B cell (primary cell): ENCODE results near the gene CTRL. TPM values are rescaled to one million over a fixed set of nuclear protein-coding genes. Genes with fewer than 3 reads are reported as not detected.

Source experiments
- ATAC-seq: fragments of 200-7000 bp; cut with Tn5 transposase; one replicate; pipeline ENCODE4 v1.10.0; 2021; ENCODE audit warnings: low read depth, mild to moderate bottlenecking, moderate number of reproducible peaks, moderate library complexity
- CTCF ChIA-PET: fragments of 350-600 bp; sonication (Branson Sonifier 250); formaldehyde crosslinking; loops from one replicate; lab custom pipeline; 2021; ENCODE audit warnings: antibody characterized with exemption, inconsistent platforms; lab: Charles Lee
- POLR2A ChIA-PET: fragments of 350-600 bp; sonication (Branson Sonifier 250); formaldehyde crosslinking; loops from one replicate; lab custom pipeline; 2021; ENCODE audit warnings: antibody characterized with exemption; lab: Charles Lee
- DNase-seq: peaks from one replicate; pipeline ENCODE4 v3.0.0; 2013
- H2AFZ ChIP-seq: 2 replicates; pipeline ENCODE4 v1.6.1; 2012; ENCODE audit warnings: mild to moderate bottlenecking, low read depth, low read length; ENCODE audit not compliant: insufficient read depth, poor library complexity, severe bottlenecking
- H3K27ac ChIP-seq, 2 donors: 1 replicate in 1 of 2; 2 replicates in 1 of 2; pipeline ENCODE4 v1.5.1; 2012 to 2013; ENCODE audit warnings: low read length in 2 of 2, mild to moderate bottlenecking in 2 of 2, moderate library complexity in 1 of 2
- H3K27me3 ChIP-seq, 4 experiments: fragments of 200-600 bp in 1 of 4; sonication (generic) in 1 of 4; replicated peaks in 1 of 4; 1 replicate in 2 of 4; 2 replicates in 2 of 4; pipeline versions ENCODE4 v1.6.1 to v1.7.0; 2013 to 2016; ENCODE audit warnings: low read length in 3 of 4, mild to moderate bottlenecking in 2 of 4, mixed read lengths in 1 of 4, moderate library complexity in 1 of 4; ENCODE audit not compliant: insufficient read depth in 4 of 4, control insufficient read depth in 3 of 4; ENCODE audit errors: control extremely low read depth in 1 of 4
- H3K36me3 ChIP-seq, 2 experiments: replicated peaks in 1 of 2; 1 replicate in 1 of 2; 2 replicates in 1 of 2; pipeline versions ENCODE4 v1.6.1 to v1.7.1; 2013; ENCODE audit warnings: low read length in 1 of 2; ENCODE audit not compliant: insufficient read depth in 2 of 2, control insufficient read depth in 1 of 2; ENCODE audit errors: control extremely low read depth in 1 of 2, extremely low read depth in 1 of 2
- H3K4me1 ChIP-seq, 2 donors: fragments of 200-600 bp in 1 of 2; sonication (generic) in 1 of 2; 1 replicate in 1 of 2; 2 replicates in 1 of 2; pipeline versions ENCODE4 v1.5.1 to v1.6.1; 2013 to 2017; ENCODE audit warnings: low read length in 2 of 2; ENCODE audit not compliant: control insufficient read depth in 2 of 2, insufficient read depth in 2 of 2
- H3K4me2 ChIP-seq: replicated peaks from 2 replicates; pipeline ENCODE3; 2012; ENCODE audit warnings: mild to moderate bottlenecking, low read depth, low read length; ENCODE audit not compliant: poor library complexity, severe bottlenecking
- H3K4me3 ChIP-seq, 5 experiments: fragments of 200-600 bp in 1 of 5; sonication (generic) in 1 of 5; 1 replicate in 3 of 5; 2 replicates in 2 of 5; pipeline versions ENCODE4 v1.5.1 to v1.7.0; 2011 to 2016; ENCODE audit warnings: low read length in 4 of 5, mild to moderate bottlenecking in 4 of 5, low read depth in 2 of 5, control low read depth in 1 of 5, moderate library complexity in 1 of 5; ENCODE audit not compliant: insufficient read depth in 1 of 5; ENCODE audit errors: control extremely low read depth in 1 of 5, extremely low read depth in 1 of 5
- H3K79me2 ChIP-seq: fragments of 200-600 bp; sonication (generic); one replicate; pipeline ENCODE4 v1.6.0; 2016; ENCODE audit warnings: low read length; ENCODE audit not compliant: control insufficient read depth, insufficient read depth
- H3K9ac ChIP-seq: fragments of 200-600 bp; sonication (generic); 2 replicates; pipeline ENCODE4 v1.6.1; 2017; ENCODE audit warnings: mild to moderate bottlenecking, low read length, moderate library complexity
- H3K9me3 ChIP-seq, 3 donors: one replicate each; pipeline versions ENCODE4 v1.6.1 to v1.7.1; 2013; ENCODE audit warnings: low read length in 2 of 3; ENCODE audit not compliant: control insufficient read depth in 2 of 3, insufficient read depth in 1 of 3; ENCODE audit errors: control extremely low read depth in 1 of 3
- H4K20me1 ChIP-seq: 2 replicates; pipeline ENCODE4 v1.6.0; 2012; ENCODE audit warnings: mild to moderate bottlenecking, low read length; ENCODE audit not compliant: insufficient read depth, control insufficient read depth, poor library complexity, severe bottlenecking
- H3K27ac Mint-ChIP-seq: one replicate; pipeline ENCODE4 v1.8.0; 2021; ENCODE audit warnings: mixed read lengths
- H3K27me3 Mint-ChIP-seq: one replicate; pipeline ENCODE4 v1.8.0; 2021; ENCODE audit warnings: mixed read lengths
- H3K4me1 Mint-ChIP-seq: one replicate; pipeline ENCODE4 v1.8.0; 2021; ENCODE audit warnings: mixed read lengths
- H3K4me3 Mint-ChIP-seq: one replicate; pipeline ENCODE4 v1.8.0; 2021; ENCODE audit warnings: mixed read lengths
- H3K9me3 Mint-ChIP-seq: one replicate; pipeline ENCODE4 v1.8.0; 2022; ENCODE audit warnings: mixed read lengths; ENCODE audit not compliant: insufficient read depth
- EZH2 ChIP-seq: IDR thresholded peaks from 2 replicates; pipeline ENCODE4 v1.6.1; 2012; ENCODE audit warnings: borderline replicate concordance, low read depth, mild to moderate bottlenecking, moderate library complexity, low read length; ENCODE audit not compliant: insufficient read depth, poor library complexity, severe bottlenecking
- WGBS: methylation state at CpG from one replicate; pipeline ENCODE4 v1.1.5; 2013; ENCODE audit warnings: missing lambda C conversion rate; ENCODE audit not compliant: insufficient coverage; 5-methylcytosine and 5-hydroxymethylcytosine counted together
- intact Hi-C: fragments of 100-400 bp; cut with micrococcal nuclease; formaldehyde crosslinking; loops from one replicate; pipeline ENCODE4 v1.10.0; 2022
- polyA plus RNA-seq: library from polyadenylated mRNA; depleted of rRNA; stranded (reverse); fragments of >200 nt; gene quantifications from 2 replicates; pipeline ENCODE4 v1.2.3, GENCODE V29; 2012
- total RNA-seq, 2 donors: library from RNA; stranded (reverse); fragments of 120-200 nt in 1 of 2; gene quantifications; 1 replicate in 1 of 2; 2 replicates in 1 of 2; pipeline versions ENCODE4 v1.2.3 to v1.2.4, GENCODE V29; 2013 to 2022
- TF ChIP-seq, protein P1 (sequence below): fragments of 200-600 bp; IDR thresholded peaks from one replicate; pipeline ENCODE4 v1.8.0; 2022; ENCODE audit warnings: antibody characterized with exemption, mild to moderate bottlenecking

The CTRL gene
- total and polyA plus RNA-seq, 2 donors (not counting 1 experiment from before 2014, with no cell fraction given), result 5.8 to 19.0 TPM

DNA sequence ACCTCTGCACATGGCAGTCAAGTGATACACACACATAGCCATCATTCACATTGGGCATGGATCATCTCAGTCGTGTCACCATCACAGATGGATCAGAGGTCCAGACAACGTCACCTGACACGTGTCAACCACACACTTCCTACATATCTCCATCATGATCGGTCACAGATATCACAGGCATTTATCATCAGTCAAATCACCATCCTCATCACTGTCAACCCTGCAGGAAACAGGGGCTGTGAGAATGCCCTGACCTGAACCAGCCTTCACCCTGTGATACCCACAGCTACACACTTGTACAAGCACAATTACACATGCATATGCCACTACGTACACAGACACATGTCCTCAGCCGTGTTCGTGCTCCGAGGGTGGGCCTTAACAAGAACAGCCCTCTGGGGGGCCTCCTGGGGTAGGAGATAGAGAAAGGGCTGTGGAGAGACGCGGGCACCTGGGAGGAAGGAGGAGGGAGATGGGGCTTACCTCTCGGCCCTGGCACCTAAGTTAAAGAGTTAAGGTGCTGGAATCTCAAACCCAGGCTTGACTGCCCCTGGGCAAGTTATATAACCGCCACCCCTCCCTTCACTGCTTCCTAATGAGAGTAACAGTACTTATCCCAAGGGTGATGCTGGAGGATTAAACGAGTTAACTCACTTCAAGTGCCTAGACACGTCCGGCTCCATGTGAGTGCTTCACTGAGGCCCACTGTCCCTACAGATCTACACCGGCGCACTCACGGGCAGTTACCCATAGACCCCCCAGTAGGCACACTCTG lies 35.7 kb upstream of the CTRL start:
- WGBS, result 29% methylated on average over 15 of the region's 18 CpGs
- intact Hi-C loops, result loop anchor here (10.0 kb wide), 1 partner anchor 257 kb away; no protein-coding TSS in a partner anchor
- H2AFZ ChIP-seq, result peak overlapping the region; percentile 80
- Mint-ChIP-seq H3K27ac (peak overlapping the region; percentile 91), H3K4me3 (peak overlapping the region; percentile 88), H3K9me3 (no peaks in the 10 kb centered on the region), H3K27me3 (no peaks in the 10 kb centered on the region), H3K4me1 (peaks cover 20% of the 10 kb centered on the region)
- no peaks in the 10 kb centered on the region for H3K27me3 ChIP-seq
- ChIA-PET POLR2A (interaction anchor here (0.8 to 1.9 kb wide), 3 partner anchors 17 to 38 kb away, joined by 3 to 8 read pairs (median 5); partner anchors contain the start of gene PSMB10), CTCF (interaction anchor here (0.6 to 3.2 kb wide), 4 partner anchors 30 to 175 kb away, joined by 3 to 11 read pairs (median 6); partner anchors contain the start of genes NRN1L and PSMB10)
- H3K4me2 ChIP-seq, result peak overlapping the region; percentile 100
- peaks cover 0 to 7% of the 10 kb centered on the region in 2 experiments for H3K36me3 ChIP-seq
- H3K4me3 ChIP-seq, result peak overlapping the region; percentile 22 to 95 (median 80)
- peak overlapping the region; percentile 82 for H3K9ac ChIP-seq
- H3K9me3 ChIP-seq, result no peaks in the 10 kb centered on the region
- peaks cover 10 to 19% of the 10 kb centered on the region in 2 donors for H3K4me1 ChIP-seq
- H4K20me1 ChIP-seq, result peaks cover 8% of the 10 kb centered on the region
- ATAC-seq, result no peak
- peak overlapping the region in 1 of 2 donors; percentile 63 for H3K27ac ChIP-seq
- no peak for TF ChIP-seq EZH2
- TF ChIP-seq, protein P1, sequence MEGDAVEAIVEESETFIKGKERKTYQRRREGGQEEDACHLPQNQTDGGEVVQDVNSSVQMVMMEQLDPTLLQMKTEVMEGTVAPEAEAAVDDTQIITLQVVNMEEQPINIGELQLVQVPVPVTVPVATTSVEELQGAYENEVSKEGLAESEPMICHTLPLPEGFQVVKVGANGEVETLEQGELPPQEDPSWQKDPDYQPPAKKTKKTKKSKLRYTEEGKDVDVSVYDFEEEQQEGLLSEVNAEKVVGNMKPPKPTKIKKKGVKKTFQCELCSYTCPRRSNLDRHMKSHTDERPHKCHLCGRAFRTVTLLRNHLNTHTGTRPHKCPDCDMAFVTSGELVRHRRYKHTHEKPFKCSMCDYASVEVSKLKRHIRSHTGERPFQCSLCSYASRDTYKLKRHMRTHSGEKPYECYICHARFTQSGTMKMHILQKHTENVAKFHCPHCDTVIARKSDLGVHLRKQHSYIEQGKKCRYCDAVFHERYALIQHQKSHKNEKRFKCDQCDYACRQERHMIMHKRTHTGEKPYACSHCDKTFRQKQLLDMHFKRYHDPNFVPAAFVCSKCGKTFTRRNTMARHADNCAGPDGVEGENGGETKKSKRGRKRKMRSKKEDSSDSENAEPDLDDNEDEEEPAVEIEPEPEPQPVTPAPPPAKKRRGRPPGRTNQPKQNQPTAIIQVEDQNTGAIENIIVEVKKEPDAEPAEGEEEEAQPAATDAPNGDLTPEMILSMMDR, result no peak
- peaks cover 22% of the 10 kb centered on the region for H3K79me2 ChIP-seq
- DNase-seq, result peak; percentile 40
